MG63 (cell line): ENCODE data around the gene AADACL2. TPM values are rescaled to one million over a fixed set of nuclear protein-coding genes. Genes with fewer than 3 reads are reported as not detected.
"Not testable (repeated sequence)": the region's sequence is repeated elsewhere in the genome, so short reads cannot be mapped to it uniquely, and the experiment has no call there.

Experiments used
- DNase-seq: peaks from one replicate; pipeline ENCODE4 v3.0.0-alpha.2; 2020
- H3K27me3 ChIP-seq: fragments of 250-450 bp; sonication (Bioruptor Pico); 2 replicates; pipeline ENCODE4 v1.5.1; 2020; ENCODE audit warnings: mild to moderate bottlenecking, moderate library complexity
- H3K36me3 ChIP-seq: fragments of 250-450 bp; sonication (Bioruptor Pico); 2 replicates; pipeline ENCODE4 v1.5.1; 2020; ENCODE audit warnings: mild to moderate bottlenecking, moderate library complexity
- H3K4me3 ChIP-seq: fragments of 250-450 bp; sonication (Bioruptor Pico); 2 replicates; pipeline ENCODE4 v1.5.1; 2020; ENCODE audit warnings: mild to moderate bottlenecking, moderate library complexity
- H3K9me3 ChIP-seq: fragments of 250-450 bp; sonication (Bioruptor Pico); 2 replicates; pipeline ENCODE4 v1.5.1; 2020; ENCODE audit warnings: mild to moderate bottlenecking, moderate library complexity
- total RNA-seq: library from RNA; depleted of rRNA; stranded (reverse); fragments of >200 nt; shearing (Covaris generic); gene quantifications from 2 replicates; pipeline ENCODE4 v1.2.3, GENCODE V29; 2014; ENCODE audit warnings: low replicate concordance; rRNA removed

The AADACL2 gene
- total RNA-seq, 1 experiment from 2014 or later = not detected

DNA sequence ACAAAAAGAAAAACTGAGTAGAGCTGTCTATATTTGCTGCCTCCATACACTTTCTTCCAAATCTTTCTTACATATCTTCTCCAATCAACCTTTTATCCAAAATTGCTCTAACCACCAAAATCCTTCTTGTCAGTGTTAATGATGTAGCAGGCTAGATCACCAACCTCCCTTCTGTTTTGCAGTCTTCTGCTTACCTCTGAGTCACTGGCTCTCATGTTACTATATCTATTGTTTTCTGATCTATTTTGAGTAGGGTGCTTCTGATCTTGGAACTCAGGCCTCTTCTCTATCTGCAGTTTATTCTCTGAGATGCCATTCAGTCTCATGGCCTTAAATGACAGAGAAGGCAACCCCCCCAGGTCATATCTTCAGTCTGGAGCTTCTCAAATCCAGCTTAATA, 53.9 kb downstream of the AADACL2 start:
- H3K4me3 ChIP-seq = no peak overlapping the region
- H3K36me3 ChIP-seq = no peaks in the 10 kb centered on the region
- no peak for DNase-seq
- H3K27me3 ChIP-seq = no peaks in the 10 kb centered on the region
- H3K9me3 ChIP-seq = no peaks in the 10 kb centered on the region

DNA sequence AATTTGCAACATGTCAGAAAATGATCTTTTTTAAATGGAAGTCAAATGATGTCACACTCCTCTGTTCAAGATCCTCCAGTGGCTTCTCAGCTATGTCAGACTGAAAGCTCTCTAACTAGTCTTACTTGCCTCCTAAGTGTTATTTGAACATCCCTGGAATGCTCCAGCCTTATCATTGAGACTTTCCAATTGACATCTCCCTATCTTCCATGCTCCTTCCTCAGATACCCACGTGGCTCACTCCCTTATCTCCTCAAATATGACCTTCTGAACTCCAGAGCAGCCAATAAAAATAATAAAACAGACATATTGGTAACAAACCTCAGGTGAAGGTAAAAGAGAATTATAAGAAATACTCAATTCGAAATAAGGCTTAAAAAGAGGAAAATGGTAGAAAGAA, 54.7 kb downstream of the AADACL2 start:
- Histone ChIP-seq H3K4me3 (no peak overlapping the region), H3K9me3 (no peaks in the 10 kb centered on the region), H3K27me3 (no peaks in the 10 kb centered on the region), H3K36me3 (no peaks in the 10 kb centered on the region)
- no peak for DNase-seq

DNA sequence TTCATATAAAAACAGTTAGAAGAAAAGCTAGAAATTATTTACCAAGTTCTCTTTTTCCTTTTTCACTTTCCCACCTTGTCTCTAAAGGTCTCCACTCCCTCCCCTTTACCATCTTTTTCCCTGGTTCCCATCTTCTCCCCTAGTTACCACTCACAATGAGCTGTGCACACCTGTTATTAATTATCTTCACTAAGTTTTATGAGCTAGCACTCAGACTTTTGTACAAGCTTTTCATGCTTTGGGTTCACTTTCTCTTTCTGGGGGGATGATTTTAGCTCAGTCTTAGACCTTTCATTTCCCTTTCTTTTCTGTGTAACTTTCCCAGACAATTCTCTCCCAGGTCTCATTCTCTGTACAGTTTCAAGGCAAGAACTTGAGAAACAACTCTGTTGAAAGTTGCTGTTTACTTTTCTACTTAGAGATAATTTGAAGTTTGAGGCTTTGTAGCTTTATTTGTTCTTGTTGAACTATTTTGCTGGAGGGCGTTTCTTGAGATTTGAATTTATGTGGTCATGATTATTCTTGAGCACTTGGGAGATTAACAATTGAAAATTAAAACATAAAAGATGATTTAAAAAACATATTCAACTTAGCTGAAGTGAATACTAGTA, 56.2 kb downstream of the AADACL2 start:
- no peak for DNase-seq
- H3K9me3 ChIP-seq = no peaks in the 10 kb centered on the region
- no peaks in the 10 kb centered on the region for H3K36me3 ChIP-seq
- no peaks in the 10 kb centered on the region for H3K27me3 ChIP-seq
- H3K4me3 ChIP-seq = no peak overlapping the region

DNA sequence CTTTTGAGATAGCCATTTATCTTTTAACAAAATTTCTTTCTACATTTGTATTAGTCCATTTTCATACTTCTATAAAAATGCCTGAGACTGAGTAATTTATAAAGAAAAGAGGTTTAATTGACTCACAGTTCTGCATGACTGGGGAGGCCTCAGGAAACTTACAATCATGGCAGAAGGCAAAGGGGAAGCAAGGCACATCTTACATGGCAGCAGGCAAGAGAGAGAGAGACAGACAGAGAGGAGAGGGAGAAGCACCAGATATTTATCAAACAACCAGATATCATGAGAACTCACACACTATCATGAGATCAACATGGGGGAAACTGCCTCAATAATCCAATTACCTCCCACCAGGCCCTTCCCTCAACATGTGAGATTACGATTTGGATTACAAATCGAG, 57.0 kb downstream of the AADACL2 start:
- H3K27me3 ChIP-seq, DNase-seq, H3K4me3 ChIP-seq, H3K9me3 ChIP-seq, H3K36me3 ChIP-seq: not testable (repeated sequence)

DNA sequence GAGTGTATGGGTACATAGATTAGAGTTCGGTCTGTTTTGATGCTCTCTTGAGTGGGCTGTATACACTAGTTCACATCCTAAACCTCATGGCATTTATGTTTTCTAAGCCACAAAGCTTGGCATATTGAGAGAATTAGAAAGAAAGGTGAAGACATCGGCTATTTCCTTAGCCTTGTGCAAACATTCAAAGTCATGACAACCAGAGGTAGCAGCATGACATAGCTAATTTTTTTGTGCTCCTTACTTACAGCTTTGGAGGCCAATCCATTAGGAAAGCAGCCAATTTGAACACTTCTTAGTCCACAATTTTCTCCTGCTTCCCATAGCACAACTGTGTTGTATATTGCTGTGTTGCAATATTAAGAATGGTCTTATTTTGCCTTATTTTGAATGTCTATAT, 58.7 kb downstream of the AADACL2 start:
- no peaks in the 10 kb centered on the region for H3K9me3 ChIP-seq
- H3K4me3 ChIP-seq = no peak overlapping the region

DNA sequence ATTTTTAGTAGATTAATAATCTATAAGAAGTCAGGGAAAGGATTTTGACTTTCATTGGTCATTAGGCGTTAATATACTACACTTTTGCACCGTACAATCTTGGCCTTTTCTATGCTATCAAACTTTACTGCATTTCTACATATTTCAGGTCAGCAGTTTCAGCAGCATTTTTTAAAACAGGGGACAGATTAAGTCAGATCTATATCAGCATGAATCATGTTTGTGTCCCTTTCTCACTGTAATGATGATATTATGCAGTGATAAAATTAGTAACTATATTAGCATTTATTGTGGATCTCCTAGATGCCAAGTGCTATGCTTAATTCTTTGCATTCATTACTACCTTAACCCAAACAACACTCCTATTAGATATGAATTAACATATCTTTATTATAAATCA, 59.9 kb downstream of the AADACL2 start:
- DNase-seq = no peak
- Histone ChIP-seq H3K27me3 (no peaks in the 10 kb centered on the region), H3K9me3 (no peaks in the 10 kb centered on the region), H3K36me3 (no peaks in the 10 kb centered on the region), H3K4me3 (no peak overlapping the region)

More for the DNA sequence above, 58.7 kb downstream of the AADACL2 start:
- DNase-seq = no peak
- H3K27me3 ChIP-seq = no peaks in the 10 kb centered on the region
- H3K36me3 ChIP-seq = no peaks in the 10 kb centered on the region

DNA sequence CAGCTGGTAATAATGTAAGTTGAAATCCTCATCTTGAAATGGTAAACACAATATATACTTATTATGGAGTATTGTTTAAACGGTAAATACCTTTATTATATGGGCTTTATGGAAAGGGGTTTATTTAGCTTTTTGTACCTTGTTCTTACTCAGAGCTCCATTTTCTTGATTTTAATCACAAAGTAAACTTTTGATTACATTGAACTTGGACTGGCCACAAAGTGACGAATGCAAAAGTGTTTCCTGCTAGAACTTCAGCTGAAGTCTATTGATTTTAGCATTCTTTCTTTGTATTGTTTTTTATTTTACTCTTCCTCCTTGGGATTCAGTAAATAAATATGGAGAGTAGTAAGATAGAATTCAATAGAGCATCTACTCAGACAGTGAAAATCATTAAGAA, 60.4 kb downstream of the AADACL2 start:
- Histone ChIP-seq H3K27me3 (no peaks in the 10 kb centered on the region), H3K9me3 (no peaks in the 10 kb centered on the region), H3K36me3 (no peaks in the 10 kb centered on the region), H3K4me3 (no peak overlapping the region)
- no peak for DNase-seq

DNA sequence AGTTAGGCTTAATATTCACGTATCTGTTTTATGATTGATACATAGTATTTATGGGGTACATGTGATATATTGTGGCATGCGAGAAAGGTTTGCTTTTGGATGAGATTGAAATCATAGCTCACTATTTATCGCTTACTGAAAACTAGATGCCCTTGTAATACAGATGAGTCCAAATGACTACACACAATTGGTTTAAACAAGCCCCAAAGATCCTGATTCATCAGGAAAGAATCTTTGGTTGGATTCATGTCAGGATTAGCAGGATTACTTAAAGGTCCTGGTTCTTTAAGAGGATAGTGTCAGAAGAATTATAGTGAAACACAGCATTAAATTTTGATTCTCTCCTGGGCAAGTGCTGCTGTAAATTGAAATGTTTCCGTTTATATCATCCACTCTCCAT, 61.5 kb downstream of the AADACL2 start:
- Histone ChIP-seq H3K9me3 (no peaks in the 10 kb centered on the region), H3K36me3 (no peaks in the 10 kb centered on the region), H3K27me3 (no peaks in the 10 kb centered on the region), H3K4me3 (no peak overlapping the region)
- DNase-seq = no peak

DNA sequence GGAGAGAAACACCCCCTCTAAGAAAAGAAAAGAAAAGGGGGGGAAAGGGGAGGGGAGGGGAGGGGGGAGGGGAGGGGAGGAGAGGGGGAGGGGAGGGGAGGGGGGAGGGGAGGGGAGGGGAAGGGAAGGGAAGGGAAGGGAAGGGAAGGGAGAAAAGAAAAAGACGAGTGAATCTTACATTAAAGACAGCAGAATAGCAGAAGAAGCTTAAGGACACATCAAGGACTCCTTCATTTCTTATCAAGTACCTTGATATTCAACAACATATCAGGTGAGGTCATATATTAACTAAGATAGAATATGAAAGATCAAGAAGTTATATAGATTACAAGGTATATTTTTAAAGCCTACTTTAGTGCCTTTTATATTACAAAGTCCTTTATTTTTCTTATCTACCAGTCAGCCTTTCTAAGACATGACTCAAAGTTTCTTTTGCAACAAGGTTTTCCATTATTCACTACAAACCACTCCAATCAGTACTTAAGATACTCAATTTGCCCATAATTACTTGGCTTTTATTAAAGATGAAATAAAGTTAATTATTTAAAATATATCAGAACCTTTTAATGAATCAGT, 62.5 kb downstream of the AADACL2 start:
- Histone ChIP-seq H3K9me3 (no peaks in the 10 kb centered on the region), H3K27me3 (no peaks in the 10 kb centered on the region), H3K4me3 (no peak overlapping the region), H3K36me3 (no peaks in the 10 kb centered on the region)
- no peak for DNase-seq

DNA sequence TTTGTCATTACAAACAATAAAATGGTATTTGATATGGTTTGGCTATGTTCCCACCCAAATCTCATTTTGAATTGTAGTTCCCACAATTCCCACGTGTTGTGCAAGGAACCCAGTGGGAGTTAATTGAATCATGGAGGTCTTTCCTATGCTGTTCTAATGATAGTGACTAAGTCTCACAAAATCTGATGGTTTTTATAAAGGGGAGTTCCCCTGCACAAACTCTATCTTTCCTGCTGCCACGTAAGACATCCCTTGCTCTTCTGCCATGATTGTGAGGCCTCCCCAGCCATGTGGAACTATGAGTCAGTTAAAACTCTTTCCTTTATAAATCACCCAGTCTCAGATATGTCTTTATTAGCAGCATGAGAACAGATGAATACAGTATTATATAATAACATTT, 64.7 kb downstream of the AADACL2 start:
- no peaks in the 10 kb centered on the region for H3K27me3 ChIP-seq
- no peak overlapping the region for H3K4me3 ChIP-seq
- DNase-seq = no peak
- no peaks in the 10 kb centered on the region for H3K9me3 ChIP-seq
- H3K36me3 ChIP-seq = no peaks in the 10 kb centered on the region

DNA sequence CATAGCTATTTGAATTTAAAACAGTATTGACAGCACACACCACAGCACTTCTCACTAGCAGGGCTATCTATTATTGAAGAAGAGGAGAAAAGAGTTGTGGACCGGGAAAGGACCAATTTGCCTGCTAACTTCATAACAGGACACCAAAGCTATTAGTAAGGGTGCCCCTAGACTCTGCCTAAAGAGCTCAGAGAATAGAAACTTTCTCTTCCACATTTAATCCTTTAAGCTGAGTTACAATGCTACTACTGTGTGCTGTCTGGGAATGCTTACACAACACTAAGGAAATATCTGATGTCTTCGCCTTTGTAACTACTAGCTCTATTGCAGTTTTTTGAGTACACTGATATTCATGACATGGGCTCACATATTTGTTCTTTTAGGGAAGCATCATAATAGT, 66.7 kb downstream of the AADACL2 start:
- Histone ChIP-seq H3K27me3 (no peaks in the 10 kb centered on the region), H3K36me3 (no peaks in the 10 kb centered on the region), H3K9me3 (no peaks in the 10 kb centered on the region), H3K4me3 (no peak overlapping the region)
- no peak for DNase-seq

DNA sequence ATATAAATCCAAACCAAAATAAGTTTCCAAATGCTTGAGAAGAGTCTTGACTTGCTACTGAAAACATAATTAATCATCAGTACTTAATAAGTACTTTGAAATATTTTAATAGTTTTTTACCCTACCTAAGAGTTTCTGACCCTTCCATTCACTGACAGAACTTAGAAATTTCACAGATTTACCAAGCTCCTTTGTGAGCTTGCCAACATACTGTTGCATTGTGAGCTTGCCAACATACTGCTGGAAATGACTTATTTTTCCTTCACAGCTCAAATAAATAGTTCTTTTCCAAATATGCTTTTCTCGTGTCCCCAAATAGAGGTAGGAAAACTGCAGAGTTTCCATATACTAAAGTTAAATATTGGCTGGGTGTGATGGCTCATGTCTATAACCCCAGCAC, 70.5 kb downstream of the AADACL2 start:
- Histone ChIP-seq H3K36me3 (no peaks in the 10 kb centered on the region), H3K4me3 (no peak overlapping the region), H3K9me3 (peaks cover 5% of the 10 kb centered on the region; the same call in 1 of the 2 replicates), H3K27me3 (no peaks in the 10 kb centered on the region)
- DNase-seq = no peak

DNA sequence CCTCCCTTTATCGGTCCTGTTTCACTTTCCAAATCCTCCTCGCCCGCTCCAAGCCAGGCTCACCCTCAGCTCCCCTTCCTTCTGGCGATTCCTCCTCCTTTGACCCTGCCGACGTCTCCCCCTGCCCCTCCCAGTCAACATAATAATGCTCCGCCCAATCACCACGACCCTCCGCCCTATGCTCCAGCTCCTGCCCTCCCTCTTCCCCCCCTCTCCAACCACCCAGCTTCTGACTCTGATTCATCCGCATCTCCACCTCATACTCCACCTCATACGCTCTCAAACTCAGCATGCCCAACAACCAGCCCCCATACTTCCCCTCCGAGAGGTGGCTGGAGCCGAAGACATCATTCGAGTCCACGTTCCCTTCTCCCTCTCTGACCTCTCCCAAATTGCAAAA, 73.1 kb downstream of the AADACL2 start:
- H3K36me3 ChIP-seq = no peaks in the 10 kb centered on the region
- H3K4me3 ChIP-seq = no peak overlapping the region
- H3K9me3 ChIP-seq = peaks cover 5% of the 10 kb centered on the region
- no peaks in the 10 kb centered on the region for H3K27me3 ChIP-seq
- no peak for DNase-seq

Other genes starting within 250 kb of the AADACL2 start
- not detected in 2 replicates for gene AADAC, start 80.2 kb downstream of the AADACL2 start, total RNA-seq
- gene SUCNR1, start 139.7 kb downstream of the AADACL2 start, total RNA-seq = not detected in 2 replicates